Measurements from ENCODE around the gene COMTD1. TPM values are rescaled to one million over a fixed set of nuclear protein-coding genes. Genes with fewer than 3 reads are reported as not detected.

The COMTD1 gene
- total RNA-seq, 5 donors from 2014 or later (not counting 1 experiment from before 2014, with no cell fraction given) = 11.2 to 39.0 (median 33.8) TPM

DNA sequence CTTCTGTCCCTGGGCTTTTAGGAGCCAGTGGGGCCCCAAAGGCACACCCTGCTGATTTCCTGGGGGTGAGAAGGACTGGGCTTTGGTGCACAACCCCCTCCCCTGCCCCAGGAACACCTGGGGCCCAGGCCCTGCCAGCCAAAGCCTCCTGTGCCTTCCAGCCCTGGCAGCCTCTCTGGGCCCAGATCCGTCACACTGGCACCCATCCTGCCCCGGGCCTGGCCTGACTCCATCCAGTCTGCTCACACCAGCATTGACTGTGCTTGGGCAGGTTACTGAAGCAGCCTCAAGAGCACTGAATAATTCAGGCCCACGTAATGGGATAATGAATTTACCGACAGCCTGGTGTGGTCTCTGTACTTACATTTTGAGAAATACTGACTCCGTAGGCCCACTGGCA is 12.0 kb upstream of the COMTD1 start:
- WGBS (ENCODE audit: insufficient coverage) = 88% methylated on average over 5 of the region's 5 CpGs
- H3K27ac Mint-ChIP-seq = no peak overlapping the region
- peaks cover 0 to 7% (median 3%) of the 10 kb centered on the region in 3 donors for H3K9me3 Mint-ChIP-seq
- no peaks in the 10 kb centered on the region for H3K36me3 ChIP-seq (ENCODE audit: control insufficient read depth in 2 of 2, extremely low read depth in 1 of 2, insufficient read depth in 1 of 2, low read length in 1 of 2)
- H3K27ac ChIP-seq (ENCODE audit: low read length) = no peak overlapping the region
- H3K4me3 Mint-ChIP-seq = no peak overlapping the region
- H3K27me3 Mint-ChIP-seq = no peaks in the 10 kb centered on the region
- no peak for DNase-seq
- H3K4me1 ChIP-seq (ENCODE audit: control insufficient read depth in 1 of 2, extremely low read depth in 1 of 2, insufficient read depth in 2 of 2, low read length in 2 of 2) = no peaks in the 10 kb centered on the region
- no peaks in the 10 kb centered on the region for H3K9me3 ChIP-seq
- H3K4me3 ChIP-seq (ENCODE audit: control insufficient read depth in 1 of 2, extremely low read depth in 1 of 2, low read length in 1 of 2) = no peak overlapping the region
- H3K4me1 Mint-ChIP-seq = no peaks in the 10 kb centered on the region
- POLR2A ChIA-PET = no interaction called here
- peaks cover 3% of the 10 kb centered on the region for H3K36me3 Mint-ChIP-seq
- peaks cover 0 to 18% of the 10 kb centered on the region in 2 experiments for H3K27me3 ChIP-seq (replicated peaks in 1 of 2; ENCODE audit: control insufficient read depth in 2 of 2, extremely low read depth in 1 of 2, insufficient read depth in 2 of 2, low read length in 1 of 2)
- ATAC-seq (replicated peaks in 1 of 4) = no peak
- CTCF ChIA-PET = interaction anchor here in 1 of 2 donors (0.5 kb wide), 1 partner anchor 85 kb away, joined by 5 read pairs; no protein-coding TSS in a partner anchor

DNA sequence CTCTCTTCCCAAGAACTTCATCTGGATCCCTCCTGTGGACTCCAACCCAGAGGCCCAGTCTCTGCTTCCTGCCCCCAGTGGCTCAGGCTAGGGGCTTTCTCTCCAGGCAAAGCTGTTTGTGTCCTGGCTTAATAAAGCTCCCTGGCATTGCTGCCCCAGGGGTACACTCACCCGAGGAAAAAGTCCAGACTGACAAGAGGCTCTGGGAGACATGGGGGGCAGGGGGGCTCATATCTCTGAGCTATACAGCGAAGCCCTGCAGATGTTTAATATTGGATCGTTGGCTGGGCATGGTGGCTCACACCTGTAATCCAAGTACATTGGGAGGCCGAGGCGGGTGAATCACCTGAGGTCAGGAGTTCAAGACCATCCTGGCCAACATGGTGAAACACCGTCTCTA is 10.7 kb upstream of the COMTD1 start:
- no peaks in the 10 kb centered on the region for H3K4me1 Mint-ChIP-seq
- H3K9me3 Mint-ChIP-seq = no peaks in the 10 kb centered on the region
- Histone ChIP-seq H3K27ac (ENCODE audit: low read length) (no peak overlapping the region), H3K4me1 (ENCODE audit: control insufficient read depth in 1 of 2, extremely low read depth in 1 of 2, insufficient read depth in 2 of 2, low read length in 2 of 2) (no peaks in the 10 kb centered on the region), H3K4me3 (ENCODE audit: control insufficient read depth in 1 of 2, extremely low read depth in 1 of 2, low read length in 1 of 2) (no peak overlapping the region), H3K36me3 (ENCODE audit: control insufficient read depth in 2 of 2, extremely low read depth in 1 of 2, insufficient read depth in 1 of 2, low read length in 1 of 2) (no peaks in the 10 kb centered on the region), H3K9me3 (no peaks in the 10 kb centered on the region), H3K27me3 (replicated peaks in 1 of 2; ENCODE audit: control insufficient read depth in 2 of 2, extremely low read depth in 1 of 2, insufficient read depth in 2 of 2, low read length in 1 of 2) (peaks cover 0 to 18% of the 10 kb centered on the region in 2 experiments)
- 76% methylated on average over 2 of the region's 6 CpGs for WGBS (ENCODE audit: insufficient coverage)
- ATAC-seq (replicated peaks in 1 of 4) = no peak
- ChIA-PET POLR2A (no interaction called here), CTCF (no interaction called here)
- no peak for DNase-seq
- no peak overlapping the region for H3K27ac Mint-ChIP-seq
- H3K27me3 Mint-ChIP-seq = no peaks in the 10 kb centered on the region
- no peaks in the 10 kb centered on the region for H3K36me3 Mint-ChIP-seq
- H3K4me3 Mint-ChIP-seq = no peak overlapping the region

DNA sequence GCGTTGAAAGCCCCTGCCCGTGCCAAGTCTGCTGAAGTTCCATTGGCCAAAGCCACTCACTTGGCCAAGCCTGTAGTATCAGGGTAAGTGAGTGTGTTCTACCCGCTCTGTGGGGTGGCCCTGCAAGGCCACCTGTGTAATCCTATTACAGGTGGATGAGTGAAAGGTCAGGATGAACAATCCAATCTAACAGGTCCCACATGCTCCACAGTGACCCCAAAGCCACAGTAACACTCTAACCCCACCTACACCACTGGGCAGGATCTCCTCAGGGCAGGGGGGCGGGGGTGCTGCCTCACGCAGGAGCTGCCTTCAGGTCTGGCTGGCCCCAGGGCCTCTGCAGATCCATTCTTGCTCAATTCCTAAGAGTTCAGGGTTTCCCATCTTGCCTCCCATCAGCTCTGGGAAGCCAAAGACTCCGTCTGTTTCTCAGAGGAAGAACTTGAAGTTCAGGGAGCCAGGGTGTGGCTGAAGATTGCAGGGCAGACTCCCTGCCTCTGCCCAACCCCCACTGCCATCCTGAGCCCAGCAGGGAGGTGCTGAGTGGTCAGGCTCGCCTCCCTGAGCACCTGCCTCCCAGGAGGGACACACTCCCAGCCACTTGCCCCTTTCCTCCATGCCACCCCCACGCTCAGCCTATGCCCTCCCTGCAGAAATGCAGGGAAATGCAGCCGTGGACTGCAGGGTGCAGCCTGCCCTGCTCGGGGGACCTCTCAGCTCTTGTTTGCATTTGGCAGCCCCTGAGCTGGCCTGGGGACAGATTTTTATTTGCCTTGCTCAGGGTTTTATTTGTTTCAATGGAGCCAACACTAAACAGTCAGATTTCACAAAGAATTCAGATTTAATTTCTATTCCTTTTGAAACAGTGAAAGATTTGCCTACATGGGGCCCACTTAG is 9.8 kb upstream of the COMTD1 start:
- no peak overlapping the region for H3K4me3 Mint-ChIP-seq
- no peak for DNase-seq

DNA sequence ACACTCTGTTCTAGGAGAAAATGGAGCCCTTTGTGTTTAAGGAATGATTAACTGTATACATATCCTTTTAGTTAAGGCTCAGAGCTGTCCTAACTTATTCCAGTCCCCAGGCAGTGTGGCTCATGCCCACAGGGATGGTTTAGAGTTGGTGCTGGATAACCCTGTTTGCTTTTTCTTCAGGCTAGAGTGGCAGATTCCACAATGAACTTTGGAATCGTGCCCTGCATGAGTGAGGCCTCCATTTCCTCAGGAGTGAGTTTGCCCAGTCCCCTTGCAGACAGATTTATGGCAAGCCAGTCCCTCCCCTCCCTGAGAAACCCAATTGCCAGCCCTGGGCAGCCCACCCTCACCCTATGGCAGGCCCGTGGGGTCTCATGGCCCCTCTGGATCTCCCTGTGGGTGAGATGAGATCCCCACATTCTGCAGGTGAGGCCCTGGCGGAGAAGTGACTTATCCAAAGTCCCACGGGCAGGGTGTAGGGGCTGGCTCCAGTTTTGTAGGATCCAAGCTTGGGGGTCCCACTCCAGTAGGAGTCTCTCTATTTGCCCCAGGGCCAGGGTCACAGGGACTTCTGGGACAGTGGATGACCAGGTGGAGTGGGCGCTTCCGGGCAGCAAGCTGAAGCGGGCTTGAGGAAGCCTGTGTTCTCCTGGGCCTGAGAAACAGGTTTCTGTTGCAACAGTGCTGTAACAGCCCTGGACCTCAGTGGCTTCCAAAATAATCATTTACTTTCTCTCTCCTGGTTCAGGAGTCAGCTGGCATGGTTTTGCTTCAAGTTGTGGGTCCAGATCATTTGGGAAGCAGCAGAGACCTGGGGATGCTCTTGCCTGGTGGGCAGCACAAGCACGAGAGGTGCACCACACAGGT is 9.0 kb upstream of the COMTD1 start:
- Histone ChIP-seq H3K36me3 (ENCODE audit: control insufficient read depth in 2 of 2, extremely low read depth in 1 of 2, insufficient read depth in 1 of 2, low read length in 1 of 2) (no peaks in the 10 kb centered on the region), H3K27ac (ENCODE audit: low read length) (no peak overlapping the region), H3K9me3 (no peaks in the 10 kb centered on the region), H3K4me3 (ENCODE audit: control insufficient read depth in 1 of 2, extremely low read depth in 1 of 2, low read length in 1 of 2) (no peak overlapping the region), H3K27me3 (replicated peaks in 1 of 2; ENCODE audit: control insufficient read depth in 2 of 2, extremely low read depth in 1 of 2, insufficient read depth in 2 of 2, low read length in 1 of 2) (peaks cover 0 to 15% of the 10 kb centered on the region in 2 experiments), H3K4me1 (ENCODE audit: control insufficient read depth in 1 of 2, extremely low read depth in 1 of 2, insufficient read depth in 2 of 2, low read length in 2 of 2) (no peaks in the 10 kb centered on the region)
- no peaks in the 10 kb centered on the region for H3K27me3 Mint-ChIP-seq
- H3K4me3 Mint-ChIP-seq = no peak overlapping the region
- POLR2A ChIA-PET = no interaction called here
- 76% methylated on average over 5 of the region's 8 CpGs for WGBS (ENCODE audit: insufficient coverage)
- no peak overlapping the region for H3K27ac Mint-ChIP-seq
- no peak for DNase-seq
- H3K9me3 Mint-ChIP-seq = no peaks in the 10 kb centered on the region
- no peak for ATAC-seq (replicated peaks in 1 of 4)
- CTCF ChIA-PET = no interaction called here
- H3K36me3 Mint-ChIP-seq = no peaks in the 10 kb centered on the region
- no peaks in the 10 kb centered on the region for H3K4me1 Mint-ChIP-seq

More for the DNA sequence above, 9.8 kb upstream of the COMTD1 start:
- WGBS (ENCODE audit: insufficient coverage) = 76% methylated on average over 7 of the region's 10 CpGs
- no peaks in the 10 kb centered on the region for H3K4me1 Mint-ChIP-seq
- Histone ChIP-seq H3K9me3 (no peaks in the 10 kb centered on the region), H3K4me1 (ENCODE audit: control insufficient read depth in 1 of 2, extremely low read depth in 1 of 2, insufficient read depth in 2 of 2, low read length in 2 of 2) (no peaks in the 10 kb centered on the region), H3K27me3 (replicated peaks in 1 of 2; ENCODE audit: control insufficient read depth in 2 of 2, extremely low read depth in 1 of 2, insufficient read depth in 2 of 2, low read length in 1 of 2) (peaks cover 0 to 15% of the 10 kb centered on the region in 2 experiments), H3K27ac (ENCODE audit: low read length) (no peak overlapping the region), H3K4me3 (ENCODE audit: control insufficient read depth in 1 of 2, extremely low read depth in 1 of 2, low read length in 1 of 2) (no peak overlapping the region), H3K36me3 (ENCODE audit: control insufficient read depth in 2 of 2, extremely low read depth in 1 of 2, insufficient read depth in 1 of 2, low read length in 1 of 2) (no peaks in the 10 kb centered on the region)
- H3K27ac Mint-ChIP-seq = no peak overlapping the region
- CTCF ChIA-PET = no interaction called here
- no peak for ATAC-seq (replicated peaks in 1 of 4)
- no peaks in the 10 kb centered on the region for H3K27me3 Mint-ChIP-seq
- H3K36me3 Mint-ChIP-seq = no peaks in the 10 kb centered on the region
- H3K9me3 Mint-ChIP-seq = no peaks in the 10 kb centered on the region
- POLR2A ChIA-PET = no interaction called here

DNA sequence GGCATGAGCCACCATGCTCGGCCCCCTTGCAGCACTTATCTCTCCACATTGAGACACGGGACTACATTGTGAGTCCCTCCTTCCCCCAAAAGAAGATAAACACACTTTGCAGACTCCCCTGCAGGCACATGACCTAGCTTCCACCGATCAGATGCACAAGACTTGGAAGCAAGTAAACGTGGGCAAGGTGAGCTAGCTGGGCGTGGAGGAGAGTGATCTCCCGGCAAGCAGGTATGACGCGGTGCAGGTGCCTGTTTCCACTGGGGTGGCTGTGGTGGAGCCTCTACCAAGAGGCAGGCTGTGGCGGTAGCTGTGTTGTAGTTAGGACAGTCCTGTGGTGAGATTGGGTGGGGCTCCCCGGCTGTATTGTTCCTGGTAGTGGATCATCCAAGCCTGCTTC is 7.7 kb upstream of the COMTD1 start:
- Histone ChIP-seq H3K4me1 (ENCODE audit: control insufficient read depth in 1 of 2, extremely low read depth in 1 of 2, insufficient read depth in 2 of 2, low read length in 2 of 2) (no peaks in the 10 kb centered on the region), H3K9me3 (no peaks in the 10 kb centered on the region), H3K27ac (ENCODE audit: low read length) (no peak overlapping the region), H3K27me3 (replicated peaks in 1 of 2; ENCODE audit: control insufficient read depth in 2 of 2, extremely low read depth in 1 of 2, insufficient read depth in 2 of 2, low read length in 1 of 2) (peaks cover 0 to 9% of the 10 kb centered on the region in 2 experiments), H3K4me3 (ENCODE audit: control insufficient read depth in 1 of 2, extremely low read depth in 1 of 2, low read length in 1 of 2) (no peak overlapping the region), H3K36me3 (ENCODE audit: control insufficient read depth in 2 of 2, extremely low read depth in 1 of 2, insufficient read depth in 1 of 2, low read length in 1 of 2) (no peaks in the 10 kb centered on the region)
- Mint-ChIP-seq H3K4me3 (no peak overlapping the region), H3K27me3 (no peaks in the 10 kb centered on the region), H3K27ac (no peak overlapping the region), H3K36me3 (no peaks in the 10 kb centered on the region), H3K9me3 (no peaks in the 10 kb centered on the region), H3K4me1 (no peaks in the 10 kb centered on the region)
- POLR2A ChIA-PET = no interaction called here
- CTCF ChIA-PET = no interaction called here
- ATAC-seq (replicated peaks in 1 of 4) (no peak), DNase-seq (no peak)
- WGBS (ENCODE audit: insufficient coverage) = 92% methylated on average over 9 of the region's 10 CpGs

DNA sequence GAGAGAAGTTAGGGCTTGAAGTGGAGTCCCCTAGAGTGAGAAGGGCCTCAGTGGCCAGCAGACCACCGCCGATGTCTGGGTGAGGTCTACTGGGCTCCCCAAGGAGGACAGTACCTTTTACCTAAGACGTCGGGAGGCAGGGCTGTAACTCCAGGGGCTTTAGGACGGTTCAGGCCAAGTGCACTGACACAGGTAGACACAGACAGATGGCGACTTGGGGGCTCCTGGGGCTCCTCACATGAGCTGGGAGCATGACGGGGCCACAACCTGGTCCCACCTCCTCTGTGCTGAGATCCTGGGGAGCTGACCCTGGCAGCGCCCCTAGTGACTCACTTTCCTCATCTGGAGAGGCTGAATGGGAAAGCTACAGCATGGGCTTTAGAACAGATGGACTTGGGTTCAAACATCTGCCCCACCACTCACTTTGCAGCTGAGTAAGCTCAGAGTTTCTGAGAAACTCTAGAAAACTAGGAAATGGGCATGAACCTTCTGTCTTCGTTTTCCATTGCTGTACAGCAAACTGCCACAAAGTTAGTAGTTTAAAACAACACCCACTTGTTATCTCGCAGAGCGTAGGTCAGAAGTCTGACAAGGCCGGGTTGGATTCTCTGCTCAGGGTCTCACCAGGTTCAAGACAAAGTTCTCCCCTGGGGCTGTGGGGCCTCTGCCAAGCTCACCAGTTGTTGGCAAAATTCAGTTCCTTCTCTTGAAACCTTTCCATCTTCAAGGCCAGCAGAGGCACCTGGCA is 4.7 kb upstream of the COMTD1 start:
- WGBS (ENCODE audit: insufficient coverage) = 88% methylated on average over 11 of the region's 12 CpGs
- Histone ChIP-seq H3K36me3 (ENCODE audit: control insufficient read depth in 2 of 2, extremely low read depth in 1 of 2, insufficient read depth in 1 of 2, low read length in 1 of 2) (no peaks in the 10 kb centered on the region), H3K9me3 (no peaks in the 10 kb centered on the region), H3K27me3 (replicated peaks in 1 of 2; ENCODE audit: control insufficient read depth in 2 of 2, extremely low read depth in 1 of 2, insufficient read depth in 2 of 2, low read length in 1 of 2) (peaks cover 0 to 2% of the 10 kb centered on the region in 2 experiments), H3K4me3 (ENCODE audit: control insufficient read depth in 1 of 2, extremely low read depth in 1 of 2, low read length in 1 of 2) (no peak overlapping the region), H3K27ac (ENCODE audit: low read length) (no peak overlapping the region), H3K4me1 (ENCODE audit: control insufficient read depth in 1 of 2, extremely low read depth in 1 of 2, insufficient read depth in 2 of 2, low read length in 2 of 2) (peaks cover 0 to 6% of the 10 kb centered on the region in 2 experiments)
- Mint-ChIP-seq H3K4me3 (no peak overlapping the region), H3K27me3 (no peaks in the 10 kb centered on the region), H3K9me3 (no peaks in the 10 kb centered on the region), H3K36me3 (no peaks in the 10 kb centered on the region), H3K4me1 (peaks cover 5 to 11% (median 6%) of the 10 kb centered on the region in 3 donors), H3K27ac (no peak overlapping the region)
- no peak for ATAC-seq (replicated peaks in 1 of 4)
- DNase-seq = no peak
- ChIA-PET CTCF (interaction anchor here in 1 of 2 donors (0.7 kb wide), 1 partner anchor 87 kb away, joined by 4 read pairs; no protein-coding TSS in a partner anchor), POLR2A (no interaction called here)

Measured in T-cell (primary cell).